IMR-90 (cell line): ENCODE data around the gene RAB4B. TPM values are rescaled to one million over a fixed set of nuclear protein-coding genes. Genes with fewer than 3 reads are reported as not detected.
"Not testable (repeated sequence)": the region's sequence is repeated elsewhere in the genome, so short reads cannot be mapped to it uniquely, and the experiment has no call there.

Experiments used
- ATAC-seq: fragments of 200-7000 bp; cut with Tn5 transposase; 2 replicates; pipeline ENCODE4 v1.9.1; 2020; ENCODE audit warnings: low read depth, mild to moderate bottlenecking, moderate library complexity
- BruUV-seq: library from RNA; stranded (reverse); fragments of 400-500 nt; replicated peaks from 2 replicates; lab custom pipeline; 2021; lab: Mats Ljungman, UMichigan
- CTCF ChIA-PET: fragments of 300-600 bp; formaldehyde crosslinking; extraction: SDS; loops from one replicate; lab custom pipeline; 2021; ENCODE audit warnings: antibody characterized with exemption; lab: Yijun Ruan, JAX
- POLR2A ChIA-PET: fragments of 300-600 bp; sonication (Branson Sonifier 250); formaldehyde crosslinking; loops from one replicate; lab custom pipeline; 2022; ENCODE audit warnings: antibody characterized with exemption; ENCODE audit not compliant: unreplicated experiment; lab: Charles Lee
- DNase-seq: peaks from one replicate; pipeline ENCODE4 v3.0.0; 2013
- H2AFZ ChIP-seq: replicated peaks from 2 replicates; pipeline ENCODE3; 2013; ENCODE audit warnings: low read length, mild to moderate bottlenecking; ENCODE audit not compliant: poor library complexity
- H2AK5ac ChIP-seq: 2 replicates; pipeline ENCODE4 v1.6.1; 2013; ENCODE audit warnings: low read depth, low read length, inconsistent platforms
- H2AK9ac ChIP-seq: replicated peaks from 2 replicates; pipeline ENCODE3; 2013; ENCODE audit warnings: mild to moderate bottlenecking, low read depth, low read length, moderate library complexity; ENCODE audit not compliant: poor library complexity
- H2BK120ac ChIP-seq: 2 replicates; pipeline ENCODE4 v1.6.1; 2013; ENCODE audit warnings: low read depth, low read length, inconsistent platforms
- H2BK15ac ChIP-seq: 3 replicates; pipeline ENCODE4 v1.6.1; 2013; ENCODE audit warnings: low read depth, low read length, inconsistent platforms
- H2BK20ac ChIP-seq: 2 replicates; pipeline ENCODE4 v1.6.1; 2013; ENCODE audit warnings: low read depth, mild to moderate bottlenecking, inconsistent platforms, low read length, moderate library complexity
- H2BK5ac ChIP-seq: 2 replicates; pipeline ENCODE4 v1.6.1; 2013; ENCODE audit warnings: mild to moderate bottlenecking, low read depth, low read length, inconsistent platforms; ENCODE audit not compliant: poor library complexity, severe bottlenecking
- H3K14ac ChIP-seq: replicated peaks from 2 replicates; pipeline ENCODE4 v1.6.1; 2013; ENCODE audit warnings: low read depth, low read length, inconsistent platforms
- H3K18ac ChIP-seq: 2 replicates; pipeline ENCODE4 v1.6.1; 2013; ENCODE audit warnings: low read depth, low read length, control low read depth
- H3K23ac ChIP-seq: 2 replicates; pipeline ENCODE4 v1.6.1; 2013; ENCODE audit warnings: low read depth, low read length, inconsistent platforms
- H3K27ac ChIP-seq: 2 replicates; pipeline ENCODE4 v1.5.1; 2013; ENCODE audit warnings: mild to moderate bottlenecking, control low read depth, low read length; ENCODE audit not compliant: insufficient read depth
- H3K27me3 ChIP-seq: 2 replicates; pipeline ENCODE4 v1.6.1; 2013; ENCODE audit warnings: low read length; ENCODE audit not compliant: control insufficient read depth, insufficient read depth
- H3K36me3 ChIP-seq: 2 replicates; pipeline ENCODE4 v1.6.1; 2013; ENCODE audit warnings: low read length, mixed read lengths; ENCODE audit not compliant: control insufficient read depth, insufficient read depth
- H3K4ac ChIP-seq: 2 replicates; pipeline ENCODE4 v1.6.1; 2013; ENCODE audit warnings: low read depth, low read length, inconsistent platforms
- H3K4me1 ChIP-seq: 2 replicates; pipeline ENCODE4 v1.6.1; 2013; ENCODE audit warnings: low read length, mixed read lengths; ENCODE audit not compliant: control insufficient read depth, insufficient read depth
- H3K4me2 ChIP-seq: 2 replicates; pipeline ENCODE4 v1.6.1; 2013; ENCODE audit warnings: low read depth, mild to moderate bottlenecking, control low read depth, low read length, moderate library complexity
- H3K4me3 ChIP-seq: 2 replicates; pipeline ENCODE4 v1.5.1; 2013; ENCODE audit warnings: low read depth, mild to moderate bottlenecking, control low read depth, low read length, moderate library complexity; ENCODE audit not compliant: insufficient read depth
- H3K56ac ChIP-seq: 2 replicates; pipeline ENCODE4 v1.6.1; 2013; ENCODE audit warnings: low read length, inconsistent platforms; ENCODE audit not compliant: insufficient read depth; ENCODE audit errors: extremely low read depth
- H3K79me1 ChIP-seq, 2 experiments: 2 replicates each; pipeline ENCODE4 v1.6.1; 2013; ENCODE audit warnings: low read length in 2 of 2, inconsistent platforms in 1 of 2, low read depth in 1 of 2
- H3K9ac ChIP-seq: 2 replicates; pipeline ENCODE4 v1.6.1; 2013; ENCODE audit warnings: low read depth, low read length, control low read depth
- H3K9me1 ChIP-seq: 2 replicates; pipeline ENCODE4 v1.6.1; 2013; ENCODE audit warnings: low read length, inconsistent platforms; ENCODE audit not compliant: insufficient read depth
- H3K9me3 ChIP-seq: 2 replicates; pipeline ENCODE4 v1.6.1; 2013; ENCODE audit warnings: low read length; ENCODE audit not compliant: control insufficient read depth, insufficient read depth
- H4K20me1 ChIP-seq: 2 replicates; pipeline ENCODE4 v1.6.1; 2013; ENCODE audit warnings: low read length, inconsistent platforms; ENCODE audit not compliant: insufficient read depth
- H4K5ac ChIP-seq: 2 replicates; pipeline ENCODE4 v1.6.1; 2013; ENCODE audit warnings: mild to moderate bottlenecking, low read depth, low read length, control low read depth
- H4K8ac ChIP-seq, 2 experiments: 2 replicates each; pipeline ENCODE4 v1.6.1; 2013; ENCODE audit warnings: low read depth in 2 of 2, low read length in 2 of 2, control low read depth in 1 of 2, inconsistent platforms in 1 of 2
- H4K91ac ChIP-seq: 2 replicates; pipeline ENCODE4 v1.6.1; 2013; ENCODE audit warnings: low read depth, low read length, inconsistent platforms; ENCODE audit not compliant: insufficient read depth
- WGBS, 2 experiments: methylation state at CpG; one replicate each; pipeline versions ENCODE4 v1.1.5 to v1.1.7; 2013; ENCODE audit warnings: missing lambda C conversion rate in 2 of 2; ENCODE audit not compliant: insufficient read length in 1 of 2; ENCODE audit errors: extremely low coverage in 2 of 2; 5-methylcytosine and 5-hydroxymethylcytosine counted together
- dilution Hi-C: fragments of 300-500 bp; cut with HindIII; formaldehyde crosslinking; loops from one replicate; pipeline ENCODE4 v1.14.3; 2018; ENCODE audit warnings: low sequenced_read_pairs; ENCODE audit not compliant: unreplicated experiment
- in situ Hi-C: fragments of 300-500 bp; cut with MboI; formaldehyde crosslinking; loops from 3 replicates; pipeline ENCODE4 v1.14.3; 2019; ENCODE audit warnings: low sequenced_read_pairs, inconsistent platforms, mixed read lengths
- intact Hi-C: fragments of 100-400 bp; cut with micrococcal nuclease; formaldehyde crosslinking; loops from 2 replicates; pipeline ENCODE4 v1.10.0; 2022
- polyA plus RNA-seq, 3 experiments: library from polyadenylated mRNA; depleted of rRNA; stranded (reverse); fragments of >200 nt; gene quantifications; 2 replicates each; pipeline ENCODE4 v1.2.3, GENCODE V29; 2012; ENCODE audit warnings: low replicate concordance in 1 of 3
- total RNA-seq: library from RNA; depleted of rRNA; stranded (reverse); fragments of >200 nt; gene quantifications from 2 replicates; pipeline ENCODE4 v1.2.3, GENCODE V29; 2012

The RAB4B gene
- total and polyA plus RNA-seq, 2 of the 4 experiments (the other 2 are of a cell fraction) = 7.9 to 21.4 TPM

DNA sequence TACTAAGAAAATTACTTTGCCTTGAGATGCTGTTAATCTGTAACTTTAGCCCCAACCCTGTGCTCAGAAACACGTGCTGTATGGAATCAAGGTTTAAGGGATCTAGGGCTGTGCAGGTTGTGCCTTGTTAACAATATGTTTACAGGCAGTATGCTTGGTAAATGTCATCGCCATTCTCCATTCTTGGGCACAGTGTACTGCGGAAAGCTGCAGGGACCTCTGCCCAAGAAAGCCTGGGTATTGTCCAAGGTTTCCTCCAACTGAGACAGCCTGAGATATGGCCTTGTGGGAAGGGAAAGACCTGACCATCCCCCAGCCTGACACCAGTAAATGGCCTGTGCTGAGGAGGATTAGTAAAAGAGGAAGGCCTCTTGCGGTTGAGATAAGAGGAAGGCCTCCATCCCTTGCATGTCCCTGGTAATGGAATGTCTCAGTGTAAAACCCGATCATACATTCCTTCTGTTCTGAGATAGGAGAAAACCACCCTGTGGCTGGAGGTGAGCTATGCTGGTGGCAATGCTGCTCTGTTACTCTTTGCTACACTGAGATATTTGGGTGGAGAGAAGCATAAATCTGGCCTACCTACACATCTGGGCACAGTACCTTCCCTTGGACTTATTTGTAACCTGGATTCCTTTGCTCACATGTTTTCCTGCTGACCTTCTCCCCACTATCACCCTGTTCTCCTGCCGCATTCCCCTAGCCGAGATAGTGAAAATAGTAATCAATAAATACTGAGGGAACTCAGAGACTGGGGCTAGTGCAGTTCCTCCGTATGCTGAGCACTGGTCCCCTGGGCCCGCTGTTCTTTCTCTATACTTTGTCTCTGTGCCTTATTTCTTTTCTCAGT is 44.9 kb downstream of the RAB4B start:
- H4K91ac ChIP-seq, H2AK9ac ChIP-seq, in situ Hi-C loops, H3K9me3 ChIP-seq, H2AFZ ChIP-seq, intact Hi-C loops, H3K27me3 ChIP-seq, POLR2A ChIA-PET, H3K9me1 ChIP-seq, ATAC-seq, H3K18ac ChIP-seq, H2AK5ac ChIP-seq, H3K27ac ChIP-seq, H3K9ac ChIP-seq, H4K20me1 ChIP-seq, H2BK5ac ChIP-seq, H3K4me2 ChIP-seq, H3K79me1 ChIP-seq, H2BK15ac ChIP-seq, H4K5ac ChIP-seq, H3K4me3 ChIP-seq, H3K56ac ChIP-seq, dilution Hi-C loops, BruUV-seq, H2BK20ac ChIP-seq: not testable (repeated sequence)
- CTCF ChIA-PET = interaction anchor here (0.7 kb wide), 1 partner anchor 198 kb away, joined by 6 read pairs; no protein-coding TSS in a partner anchor
- DNase-seq = peak; percentile 63
- H3K36me3 ChIP-seq = peaks cover 14% of the 10 kb centered on the region
- H4K8ac ChIP-seq = peak overlapping the region; percentile 16 to 66; a peak in 2 of 4 replicates
- H2BK120ac ChIP-seq = 0 out of 2 replicates have a peak overlapping the region, but pooled peaks have one; percentile 10
- H3K14ac ChIP-seq = peak overlapping the region; percentile 21; the same call in 1 of the 2 replicates
- peak overlapping the region; percentile 60 for H3K4ac ChIP-seq
- WGBS, 2 experiments = 90% methylated on average over 2 of the region's 9 CpGs; no CpG with 5 or more reads in 1 of the 2 experiments
- peak overlapping the region; percentile 33; the same call in 1 of the 2 replicates for H3K23ac ChIP-seq
- H3K4me1 ChIP-seq = peaks cover 13% of the 10 kb centered on the region

DNA sequence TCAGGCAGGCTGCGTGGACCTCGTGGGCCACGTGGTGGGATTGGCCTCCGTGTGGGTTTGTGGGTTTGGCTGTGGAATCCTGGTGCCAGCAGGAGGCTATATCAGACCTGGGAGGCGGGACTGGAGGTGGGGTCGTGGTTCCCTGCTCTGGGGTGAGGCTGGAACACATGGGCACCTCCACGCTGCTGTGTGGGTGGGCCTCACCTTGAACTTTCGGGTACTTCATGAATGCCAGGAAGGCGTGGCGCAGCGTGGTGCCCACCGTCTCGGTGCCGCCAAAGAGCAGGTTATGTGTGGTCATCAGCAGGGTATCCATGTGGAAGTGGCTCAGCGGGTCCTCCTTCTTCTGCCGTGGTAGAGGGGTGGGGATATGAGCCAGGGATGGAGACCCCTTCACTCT is 46.9 kb downstream of the RAB4B start:
- H2BK15ac ChIP-seq, H2AK5ac ChIP-seq, H4K8ac ChIP-seq, dilution Hi-C loops, H2AFZ ChIP-seq, H3K23ac ChIP-seq, H3K9ac ChIP-seq, H3K9me1 ChIP-seq, H3K4me2 ChIP-seq, H4K91ac ChIP-seq, H4K5ac ChIP-seq, H3K4me3 ChIP-seq, POLR2A ChIA-PET, in situ Hi-C loops, H3K27ac ChIP-seq, H3K79me1 ChIP-seq, H3K4ac ChIP-seq, ATAC-seq, H2AK9ac ChIP-seq, H3K56ac ChIP-seq, H3K14ac ChIP-seq, BruUV-seq, CTCF ChIA-PET, H4K20me1 ChIP-seq, intact Hi-C loops, DNase-seq, H2BK120ac ChIP-seq, H2BK5ac ChIP-seq, H3K18ac ChIP-seq, H3K27me3 ChIP-seq, H2BK20ac ChIP-seq, H3K9me3 ChIP-seq: not testable (repeated sequence)
- H3K4me1 ChIP-seq = peaks cover 10% of the 10 kb centered on the region
- H3K36me3 ChIP-seq = peaks cover 15% of the 10 kb centered on the region
- 96% methylated on average over 5 of the region's 16 CpGs; no CpG with 5 or more reads in 1 of the 2 experiments for WGBS, 2 experiments
